Activated CD4-positive, CD25-positive, alpha-beta regulatory T cell treated with anti-CD3 and anti-CD28 coated beads, Interleukin-2, amount 50 U/mL, for 72 hours (primary cell): Measurements from ENCODE around the gene MAGEA2.
"Not testable (repeated sequence)": the region's sequence is repeated elsewhere in the genome, so short reads cannot be mapped to it uniquely, and the experiment has no call there.

Source experiments
- DNase-seq: peaks from one replicate; pipeline ENCODE4 v3.0.0; 2021

Gene MAGEA2

GRCh38 chrX:152706500-152706899, 47.1 kb downstream of the MAGEA2 start:
- not testable (repeated sequence) for DNase-seq

DNA sequence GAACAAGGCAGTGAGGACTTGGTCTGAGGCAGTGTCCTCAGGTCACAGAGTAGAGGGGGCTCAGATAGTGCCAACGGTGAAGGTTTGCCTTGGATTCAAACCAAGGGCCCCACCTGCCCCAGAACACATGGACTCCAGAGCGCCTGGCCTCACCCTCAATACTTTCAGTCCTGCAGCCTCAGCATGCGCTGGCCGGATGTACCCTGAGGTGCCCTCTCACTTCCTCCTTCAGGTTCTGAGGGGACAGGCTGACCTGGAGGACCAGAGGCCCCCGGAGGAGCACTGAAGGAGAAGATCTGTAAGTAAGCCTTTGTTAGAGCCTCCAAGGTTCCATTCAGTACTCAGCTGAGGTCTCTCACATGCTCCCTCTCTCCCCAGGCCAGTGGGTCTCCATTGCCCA, 53.3 kb downstream of the MAGEA2 start:
- peak; percentile 23 for DNase-seq
